Measurements from ENCODE around the gene SPAG9.

SPAG9 gene

GRCh38 chr17:51050291-51051033, 70.2 kb downstream of the SPAG9 start:
- H3K79me1 ChIP-seq (ENCODE audit: low read depth, low read length), result no peaks in the 10 kb centered on the region
- no peak overlapping the region for H3K18ac ChIP-seq (ENCODE audit: low read length)
- H2AFZ ChIP-seq (ENCODE audit: low read length), result no peak overlapping the region
- WGBS, 2 donors (ENCODE audit: extremely low coverage in 2 of 2, insufficient read length in 2 of 2, insufficient replicate concordance in 1 of 2), result 100% methylated on average over 1 of the region's 3 CpGs; no CpG with 5 or more reads in 1 of the 2 donors
- no peak overlapping the region for H3K27ac ChIP-seq (replicated peaks; ENCODE audit: low read length)
- H3K9ac ChIP-seq (ENCODE audit: low read depth, low read length, poor library complexity), result no peak overlapping the region
- H4K8ac ChIP-seq (ENCODE audit: low read depth, low read length), result no peak overlapping the region
- no peak overlapping the region for H3K4ac ChIP-seq (ENCODE audit: low read length)
- no peak overlapping the region for H3K4me2 ChIP-seq (ENCODE audit: insufficient read depth, low read length, poor library complexity, severe bottlenecking)
- H3K9me3 ChIP-seq (replicated peaks in 1 of 2; ENCODE audit: control insufficient read depth in 2 of 2, insufficient read depth in 1 of 2, low read depth in 1 of 2, low read length in 2 of 2), result no peaks in the 10 kb centered on the region
- H2BK5ac ChIP-seq (ENCODE audit: low read length), result no peak overlapping the region
- H3K23ac ChIP-seq (ENCODE audit: low read depth, low read length, poor library complexity), result no peak overlapping the region
- peaks cover 1 to 27% of the 10 kb centered on the region in 2 donors for H3K4me1 ChIP-seq (ENCODE audit: control insufficient read depth in 2 of 2, insufficient read depth in 1 of 2, low read depth in 1 of 2, low read length in 2 of 2)
- H4K91ac ChIP-seq (ENCODE audit: low read depth, low read length, poor library complexity), result no peak overlapping the region
- H3K36me3 ChIP-seq (replicated peaks in 1 of 2; ENCODE audit: control insufficient read depth in 2 of 2, insufficient read depth in 2 of 2, low read length in 2 of 2), result peaks cover 0 to 2% of the 10 kb centered on the region in 2 donors
- no peak overlapping the region for H2AK5ac ChIP-seq (ENCODE audit: low read depth, low read length)
- DNase-seq (ENCODE audit: low spot score), result no peak
- H3K14ac ChIP-seq (ENCODE audit: low read length), result no peak overlapping the region
- H2BK15ac ChIP-seq (ENCODE audit: low read length), result no peak overlapping the region
- H2BK12ac ChIP-seq (ENCODE audit: low read length), result no peak overlapping the region
- H2BK120ac ChIP-seq (ENCODE audit: low read depth, low read length), result no peak overlapping the region
- no peaks in the 10 kb centered on the region for H3K27me3 ChIP-seq (ENCODE audit: control insufficient read depth in 3 of 3, insufficient read depth in 3 of 3, low read depth in 1 of 3, low read length in 3 of 3)
- H3K4me3 ChIP-seq (ENCODE audit: low read length in 2 of 2), result no peak overlapping the region

GRCh38 chr17:51046514-51047384, 73.9 kb downstream of the SPAG9 start:
- H3K23ac ChIP-seq (ENCODE audit: low read depth, low read length, poor library complexity), result no peak overlapping the region
- H2BK5ac ChIP-seq (ENCODE audit: low read length), result no peak overlapping the region
- peaks cover 4 to 29% of the 10 kb centered on the region in 2 donors for H3K4me1 ChIP-seq (ENCODE audit: control insufficient read depth in 2 of 2, insufficient read depth in 1 of 2, low read depth in 1 of 2, low read length in 2 of 2)
- DNase-seq (ENCODE audit: low spot score), result peak; percentile 97
- H2BK15ac ChIP-seq (ENCODE audit: low read length), result no peak overlapping the region
- H3K4me2 ChIP-seq (ENCODE audit: insufficient read depth, low read length, poor library complexity, severe bottlenecking), result peak overlapping the region; percentile 63
- H3K14ac ChIP-seq (ENCODE audit: low read length), result no peak overlapping the region
- H2AK5ac ChIP-seq (ENCODE audit: low read depth, low read length), result no peak overlapping the region
- no peak overlapping the region for H2BK12ac ChIP-seq (ENCODE audit: low read length)
- peak overlapping the region; percentile 97 for H3K27ac ChIP-seq (replicated peaks; ENCODE audit: low read length)
- peak overlapping the region; percentile 43 for H2AFZ ChIP-seq (ENCODE audit: low read length)
- no peak overlapping the region for H4K8ac ChIP-seq (ENCODE audit: low read depth, low read length)
- no peaks in the 10 kb centered on the region for H3K9me3 ChIP-seq (replicated peaks in 1 of 2; ENCODE audit: control insufficient read depth in 2 of 2, insufficient read depth in 1 of 2, low read depth in 1 of 2, low read length in 2 of 2)
- no peak overlapping the region for H2BK120ac ChIP-seq (ENCODE audit: low read depth, low read length)
- no CpG with 5 or more reads among the region's 13 CpGs for WGBS, 2 donors (ENCODE audit: extremely low coverage in 2 of 2, insufficient read length in 2 of 2, insufficient replicate concordance in 1 of 2)
- peak overlapping the region; percentile 69 to 79 for H3K4me3 ChIP-seq (ENCODE audit: low read length in 2 of 2)
- no peaks in the 10 kb centered on the region for H3K79me1 ChIP-seq (ENCODE audit: low read depth, low read length)
- no peak overlapping the region for H4K91ac ChIP-seq (ENCODE audit: low read depth, low read length, poor library complexity)
- no peaks in the 10 kb centered on the region for H3K27me3 ChIP-seq (ENCODE audit: control insufficient read depth in 3 of 3, insufficient read depth in 3 of 3, low read depth in 1 of 3, low read length in 3 of 3)
- H3K18ac ChIP-seq (ENCODE audit: low read length), result peak overlapping the region; percentile 31
- no peak overlapping the region for H3K4ac ChIP-seq (ENCODE audit: low read length)
- no peak overlapping the region for H3K9ac ChIP-seq (ENCODE audit: low read depth, low read length, poor library complexity)
- peaks cover 0 to 11% of the 10 kb centered on the region in 2 donors for H3K36me3 ChIP-seq (replicated peaks in 1 of 2; ENCODE audit: control insufficient read depth in 2 of 2, insufficient read depth in 2 of 2, low read length in 2 of 2)

GRCh38 chr17:51046046-51046445, 74.6 kb downstream of the SPAG9 start:
- Histone ChIP-seq H3K4me1 (ENCODE audit: control insufficient read depth in 2 of 2, insufficient read depth in 1 of 2, low read depth in 1 of 2, low read length in 2 of 2) (peaks cover 6 to 29% of the 10 kb centered on the region in 2 donors), H2AK5ac (ENCODE audit: low read depth, low read length) (no peak overlapping the region), H2BK120ac (ENCODE audit: low read depth, low read length) (no peak overlapping the region), H3K4me2 (ENCODE audit: insufficient read depth, low read length, poor library complexity, severe bottlenecking) (peak overlapping the region; percentile 63), H3K4ac (ENCODE audit: low read length) (no peak overlapping the region), H2BK12ac (ENCODE audit: low read length) (no peak overlapping the region), H3K79me1 (ENCODE audit: low read depth, low read length) (no peaks in the 10 kb centered on the region), H3K14ac (ENCODE audit: low read length) (no peak overlapping the region), H3K27me3 (ENCODE audit: control insufficient read depth in 3 of 3, insufficient read depth in 3 of 3, low read depth in 1 of 3, low read length in 3 of 3) (no peaks in the 10 kb centered on the region), H3K23ac (ENCODE audit: low read depth, low read length, poor library complexity) (no peak overlapping the region), H3K9ac (ENCODE audit: low read depth, low read length, poor library complexity) (no peak overlapping the region), H3K18ac (ENCODE audit: low read length) (no peak overlapping the region), H2BK15ac (ENCODE audit: low read length) (no peak overlapping the region), H2BK5ac (ENCODE audit: low read length) (no peak overlapping the region), H3K36me3 (replicated peaks in 1 of 2; ENCODE audit: control insufficient read depth in 2 of 2, insufficient read depth in 2 of 2, low read length in 2 of 2) (peaks cover 0 to 18% of the 10 kb centered on the region in 2 donors), H3K9me3 (replicated peaks in 1 of 2; ENCODE audit: control insufficient read depth in 2 of 2, insufficient read depth in 1 of 2, low read depth in 1 of 2, low read length in 2 of 2) (no peaks in the 10 kb centered on the region), H2AFZ (ENCODE audit: low read length) (peak overlapping the region; percentile 43), H4K91ac (ENCODE audit: low read depth, low read length, poor library complexity) (no peak overlapping the region), H4K8ac (ENCODE audit: low read depth, low read length) (no peak overlapping the region), H3K4me3 (ENCODE audit: low read length in 2 of 2) (peak overlapping the region; percentile 69 to 79), H3K27ac (replicated peaks; ENCODE audit: low read length) (peak overlapping the region; percentile 97)
- no CpG with 5 or more reads among the region's 3 CpGs for WGBS, 2 donors (ENCODE audit: extremely low coverage in 2 of 2, insufficient read length in 2 of 2, insufficient replicate concordance in 1 of 2)
- peak; percentile 32 for DNase-seq (ENCODE audit: low spot score)

GRCh38 chr17:51045621-51046020, 75.0 kb downstream of the SPAG9 start:
- Histone ChIP-seq H3K36me3 (replicated peaks in 1 of 2; ENCODE audit: control insufficient read depth in 2 of 2, insufficient read depth in 2 of 2, low read length in 2 of 2) (peaks cover 0 to 22% of the 10 kb centered on the region in 2 donors), H3K27ac (replicated peaks; ENCODE audit: low read length) (peak overlapping the region; percentile 46), H3K4me3 (ENCODE audit: low read length in 2 of 2) (peak overlapping the region in 1 of 2 donors; percentile 69), H4K8ac (ENCODE audit: low read depth, low read length) (no peak overlapping the region), H3K9me3 (replicated peaks in 1 of 2; ENCODE audit: control insufficient read depth in 2 of 2, insufficient read depth in 1 of 2, low read depth in 1 of 2, low read length in 2 of 2) (no peaks in the 10 kb centered on the region), H4K91ac (ENCODE audit: low read depth, low read length, poor library complexity) (no peak overlapping the region), H2BK12ac (ENCODE audit: low read length) (no peak overlapping the region), H3K4me1 (ENCODE audit: control insufficient read depth in 2 of 2, insufficient read depth in 1 of 2, low read depth in 1 of 2, low read length in 2 of 2) (peaks cover 6 to 28% of the 10 kb centered on the region in 2 donors), H2BK120ac (ENCODE audit: low read depth, low read length) (no peak overlapping the region), H2BK5ac (ENCODE audit: low read length) (no peak overlapping the region), H3K4ac (ENCODE audit: low read length) (no peak overlapping the region), H3K9ac (ENCODE audit: low read depth, low read length, poor library complexity) (no peak overlapping the region), H3K4me2 (ENCODE audit: insufficient read depth, low read length, poor library complexity, severe bottlenecking) (no peak overlapping the region), H2BK15ac (ENCODE audit: low read length) (no peak overlapping the region), H3K14ac (ENCODE audit: low read length) (no peak overlapping the region), H3K23ac (ENCODE audit: low read depth, low read length, poor library complexity) (no peak overlapping the region), H2AK5ac (ENCODE audit: low read depth, low read length) (no peak overlapping the region), H3K79me1 (ENCODE audit: low read depth, low read length) (no peaks in the 10 kb centered on the region), H3K18ac (ENCODE audit: low read length) (no peak overlapping the region), H3K27me3 (ENCODE audit: control insufficient read depth in 3 of 3, insufficient read depth in 3 of 3, low read depth in 1 of 3, low read length in 3 of 3) (no peaks in the 10 kb centered on the region), H2AFZ (ENCODE audit: low read length) (no peak overlapping the region)
- WGBS, 2 donors (ENCODE audit: extremely low coverage in 2 of 2, insufficient read length in 2 of 2, insufficient replicate concordance in 1 of 2), result no CpG with 5 or more reads among the region's 1 CpG
- peak; percentile 54 for DNase-seq (ENCODE audit: low spot score)
